Tibial artery (tissue), 4 donors: ENCODE measurements around the gene TMBIM6.

ENCODE experiments used
- DNase-seq, 2 donors: peaks; one replicate each; pipeline ENCODE4 v3.0.0-alpha.2; 2019
- H3K27ac ChIP-seq, 2 donors: fragments of 200-600 bp; sonication (generic) in 1 of 2; 1 replicate in 1 of 2; 2 replicates in 1 of 2; pipeline ENCODE4 v1.5.1; 2018 to 2019; ENCODE audit warnings: mild to moderate bottlenecking in 1 of 2
- H3K27me3 ChIP-seq, 2 donors: fragments of 200-600 bp; sonication (generic) in 1 of 2; one replicate each; pipeline versions ENCODE4 v1.5.1 to v1.6.0; 2016 to 2019
- H3K36me3 ChIP-seq, 3 donors: fragments of 200-600 bp; sonication (generic) in 2 of 3; one replicate each; pipeline ENCODE4 v1.5.1; 2016 to 2019; ENCODE audit warnings: mild to moderate bottlenecking in 2 of 3
- H3K4me1 ChIP-seq, 4 donors: fragments of 200-600 bp; sonication (generic) in 2 of 4; 1 replicate in 3 of 4; 2 replicates in 1 of 4; pipeline ENCODE4 v1.5.1; 2016 to 2019
- H3K4me3 ChIP-seq, 2 donors: fragments of 200-600 bp; sonication (generic) in 1 of 2; 1 replicate in 1 of 2; 2 replicates in 1 of 2; pipeline ENCODE4 v1.5.1; 2018 to 2019; ENCODE audit warnings: mild to moderate bottlenecking in 2 of 2
- H3K9me3 ChIP-seq, 3 donors: fragments of 200-600 bp; sonication (generic) in 1 of 3; one replicate each; pipeline ENCODE4 v1.5.1; 2016 to 2019
- intact Hi-C: fragments of 100-400 bp; cut with DNase I; formaldehyde crosslinking; loops from one replicate; pipeline ENCODE4 v1.15.0; 2023; ENCODE audit warnings: low total_unique reads
- TF ChIP-seq, protein P1 (sequence below), 2 experiments: fragments of 200-600 bp in 1 of 2; fragments of 450-650 bp in 1 of 2; IDR thresholded peaks; one replicate each; pipeline ENCODE4 v1.5.1; 2017 to 2019; ENCODE audit warnings: antibody characterized with exemption in 2 of 2, mild to moderate bottlenecking in 1 of 2, moderate library complexity in 1 of 2

Gene TMBIM6

DNA sequence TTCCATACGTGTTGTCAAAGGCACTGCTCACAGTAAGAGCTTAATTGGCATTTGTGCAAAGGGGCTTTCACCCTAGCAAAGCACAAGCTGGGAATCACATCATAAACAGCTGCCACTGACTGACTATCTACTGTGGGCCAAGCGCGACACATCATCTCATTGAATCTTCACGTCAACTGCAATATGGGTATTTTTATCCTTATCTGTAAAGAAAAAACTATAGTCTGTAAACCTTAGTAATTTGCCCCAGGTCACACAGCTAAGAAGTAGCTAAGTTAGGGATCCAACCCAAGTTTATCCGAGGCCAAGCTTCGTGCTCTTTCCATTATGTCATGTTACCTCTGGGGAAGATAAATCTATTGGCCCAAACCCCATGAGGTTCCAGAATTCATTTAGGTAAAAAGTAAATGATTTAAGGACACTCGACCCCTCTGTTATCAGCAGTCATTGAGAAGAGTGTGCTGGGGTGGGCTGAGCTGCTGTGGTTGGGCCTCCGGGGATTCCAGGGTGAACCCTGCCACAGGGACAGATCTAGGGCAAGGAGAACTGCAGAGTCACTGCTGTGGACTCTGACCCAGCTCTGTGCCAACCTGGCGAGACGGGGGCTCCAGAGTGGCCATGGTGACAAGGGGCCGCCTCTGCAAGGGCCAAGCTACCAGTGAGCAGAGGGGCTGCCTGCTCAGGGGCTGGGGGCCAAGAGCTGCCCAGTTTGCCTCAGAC lies 59.2 kb downstream of the TMBIM6 start:
- no peak overlapping the region for H3K27ac ChIP-seq
- TF ChIP-seq, protein P1, sequence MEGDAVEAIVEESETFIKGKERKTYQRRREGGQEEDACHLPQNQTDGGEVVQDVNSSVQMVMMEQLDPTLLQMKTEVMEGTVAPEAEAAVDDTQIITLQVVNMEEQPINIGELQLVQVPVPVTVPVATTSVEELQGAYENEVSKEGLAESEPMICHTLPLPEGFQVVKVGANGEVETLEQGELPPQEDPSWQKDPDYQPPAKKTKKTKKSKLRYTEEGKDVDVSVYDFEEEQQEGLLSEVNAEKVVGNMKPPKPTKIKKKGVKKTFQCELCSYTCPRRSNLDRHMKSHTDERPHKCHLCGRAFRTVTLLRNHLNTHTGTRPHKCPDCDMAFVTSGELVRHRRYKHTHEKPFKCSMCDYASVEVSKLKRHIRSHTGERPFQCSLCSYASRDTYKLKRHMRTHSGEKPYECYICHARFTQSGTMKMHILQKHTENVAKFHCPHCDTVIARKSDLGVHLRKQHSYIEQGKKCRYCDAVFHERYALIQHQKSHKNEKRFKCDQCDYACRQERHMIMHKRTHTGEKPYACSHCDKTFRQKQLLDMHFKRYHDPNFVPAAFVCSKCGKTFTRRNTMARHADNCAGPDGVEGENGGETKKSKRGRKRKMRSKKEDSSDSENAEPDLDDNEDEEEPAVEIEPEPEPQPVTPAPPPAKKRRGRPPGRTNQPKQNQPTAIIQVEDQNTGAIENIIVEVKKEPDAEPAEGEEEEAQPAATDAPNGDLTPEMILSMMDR (IDR thresholded peaks at IDR 0.05) = no peak
- H3K27me3 ChIP-seq = no peaks in the 10 kb centered on the region
- intact Hi-C loops = no loop called here
- H3K4me1 ChIP-seq = no peaks in the 10 kb centered on the region
- no peak overlapping the region for H3K4me3 ChIP-seq
- no peak for DNase-seq
- H3K9me3 ChIP-seq = no peaks in the 10 kb centered on the region
- H3K36me3 ChIP-seq = peaks cover 64 to 100% (median 93%) of the 10 kb centered on the region in 3 donors

DNA sequence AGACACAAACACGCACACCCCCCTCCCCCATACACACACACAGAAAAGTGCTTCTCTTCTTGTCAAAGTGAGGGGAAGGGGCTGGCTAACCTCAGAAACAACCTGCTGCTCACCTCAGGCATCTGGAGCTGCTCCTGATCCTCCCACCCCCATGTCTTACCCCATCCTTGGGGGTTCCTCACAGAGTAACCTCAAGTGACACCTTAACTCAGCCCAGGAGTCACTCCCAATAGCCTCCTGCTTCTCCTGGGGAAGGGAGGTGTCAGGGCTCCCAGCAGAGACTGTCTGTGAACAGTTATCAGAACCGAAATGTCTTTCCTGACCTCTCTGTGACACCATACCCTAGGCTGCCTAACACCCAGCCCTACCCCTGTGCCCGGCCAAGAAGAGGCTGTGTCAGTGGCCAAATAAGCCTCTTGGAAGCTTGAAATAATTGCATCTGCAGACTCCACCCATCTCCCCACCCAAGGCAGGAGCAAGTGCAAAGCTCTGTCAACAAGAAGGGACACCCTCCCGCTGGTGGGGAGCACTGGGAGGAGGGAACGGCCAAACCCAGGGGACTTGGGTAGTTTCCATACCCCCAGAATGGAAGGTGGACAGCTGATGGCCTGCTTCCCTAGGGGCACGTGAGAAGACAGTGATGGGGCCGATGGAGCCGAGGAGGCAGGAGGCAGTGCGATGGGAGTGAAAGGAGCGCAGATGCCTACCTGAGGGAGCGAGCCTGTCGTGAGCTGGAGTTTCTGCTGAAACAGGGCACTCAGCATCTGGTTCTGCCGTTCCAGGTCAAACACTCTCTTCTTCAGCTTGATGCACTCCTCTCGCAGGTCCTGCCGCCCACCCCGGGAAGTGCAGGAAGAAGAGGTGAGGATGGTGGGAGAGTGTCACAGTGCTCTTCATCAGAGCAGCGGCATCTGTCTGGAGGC lies 60.0 kb downstream of the TMBIM6 start:
- Histone ChIP-seq H3K9me3 (no peaks in the 10 kb centered on the region), H3K4me3 (no peak overlapping the region), H3K4me1 (no peaks in the 10 kb centered on the region), H3K36me3 (peaks cover 68 to 100% (median 96%) of the 10 kb centered on the region in 3 donors), H3K27ac (no peak overlapping the region), H3K27me3 (no peaks in the 10 kb centered on the region)
- intact Hi-C loops = no loop called here
- no peak for DNase-seq
- TF ChIP-seq, protein P1 (IDR thresholded peaks at IDR 0.05) = no peak

DNA sequence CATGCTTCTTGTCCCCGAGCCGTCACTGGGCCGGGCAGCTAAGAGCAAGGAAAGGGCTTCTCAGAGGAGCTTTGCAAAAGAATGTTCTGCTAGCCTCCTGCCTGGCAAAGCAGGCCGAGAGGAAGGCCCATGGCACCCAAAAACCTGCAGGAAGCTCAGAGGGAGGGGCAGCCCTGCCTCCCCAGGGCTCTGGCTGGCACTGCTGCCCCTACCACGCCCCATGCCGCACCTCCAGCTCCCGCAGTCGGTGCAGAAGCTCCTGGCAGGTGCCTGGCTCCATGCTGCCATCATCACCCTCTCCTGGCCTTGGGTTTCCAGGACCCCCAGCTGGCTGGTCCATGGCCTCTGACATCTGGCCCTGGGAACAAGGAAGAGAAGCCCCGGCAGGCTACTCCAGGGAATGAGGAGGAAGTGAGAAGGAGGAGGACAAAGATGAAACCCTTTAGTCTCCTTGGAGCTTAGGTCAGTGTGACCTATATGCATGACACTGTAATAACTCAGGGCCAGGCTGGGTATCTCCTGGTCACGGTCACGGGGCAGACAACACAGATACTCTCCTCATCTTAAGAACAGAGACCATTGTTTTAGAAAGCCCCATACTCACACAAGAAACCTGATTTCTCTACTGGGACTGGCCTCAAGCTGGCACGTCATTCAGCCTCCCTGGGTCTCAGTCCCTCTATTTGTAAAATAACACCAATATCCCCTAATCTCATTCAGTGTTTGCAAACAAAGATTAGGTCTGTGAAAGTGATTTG lies 62.5 kb downstream of the TMBIM6 start:
- Histone ChIP-seq H3K4me1 (peaks cover 0 to 11% (median 9%) of the 10 kb centered on the region in 4 donors), H3K27ac (no peak overlapping the region), H3K9me3 (no peaks in the 10 kb centered on the region), H3K36me3 (peaks cover 56 to 82% (median 78%) of the 10 kb centered on the region in 3 donors), H3K4me3 (no peak overlapping the region), H3K27me3 (no peaks in the 10 kb centered on the region)
- DNase-seq = no peak
- intact Hi-C loops = no loop called here
- TF ChIP-seq, protein P1 (IDR thresholded peaks at IDR 0.05) = no peak

DNA sequence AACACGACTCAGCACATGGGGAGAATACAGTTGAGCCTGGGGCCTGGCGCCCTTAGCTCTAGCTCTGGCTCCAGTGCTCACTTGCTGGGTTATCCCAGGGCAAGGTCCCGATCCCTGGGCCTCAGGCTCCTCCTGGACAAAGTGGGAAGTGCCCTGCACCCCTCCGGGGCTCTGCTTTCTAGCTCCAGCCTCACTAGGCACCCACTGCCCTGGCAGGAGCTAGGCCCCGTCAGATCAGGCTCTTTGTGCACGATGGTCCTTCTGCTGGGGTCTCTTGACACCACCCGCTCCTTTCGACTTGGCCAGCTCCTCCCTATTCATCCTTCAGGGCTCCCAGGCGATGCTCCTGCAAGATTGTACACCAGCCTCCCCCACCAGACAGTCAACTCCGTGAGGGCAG lies 63.5 kb downstream of the TMBIM6 start:
- Histone ChIP-seq H3K4me1 (peaks cover 0 to 20% (median 18%) of the 10 kb centered on the region in 4 donors), H3K27me3 (no peaks in the 10 kb centered on the region), H3K27ac (no peak overlapping the region), H3K36me3 (peaks cover 49 to 72% (median 70%) of the 10 kb centered on the region in 3 donors), H3K9me3 (no peaks in the 10 kb centered on the region), H3K4me3 (no peak overlapping the region)
- intact Hi-C loops = no loop called here
- DNase-seq = no peak
- TF ChIP-seq, protein P1 (IDR thresholded peaks at IDR 0.05) = no peak

DNA sequence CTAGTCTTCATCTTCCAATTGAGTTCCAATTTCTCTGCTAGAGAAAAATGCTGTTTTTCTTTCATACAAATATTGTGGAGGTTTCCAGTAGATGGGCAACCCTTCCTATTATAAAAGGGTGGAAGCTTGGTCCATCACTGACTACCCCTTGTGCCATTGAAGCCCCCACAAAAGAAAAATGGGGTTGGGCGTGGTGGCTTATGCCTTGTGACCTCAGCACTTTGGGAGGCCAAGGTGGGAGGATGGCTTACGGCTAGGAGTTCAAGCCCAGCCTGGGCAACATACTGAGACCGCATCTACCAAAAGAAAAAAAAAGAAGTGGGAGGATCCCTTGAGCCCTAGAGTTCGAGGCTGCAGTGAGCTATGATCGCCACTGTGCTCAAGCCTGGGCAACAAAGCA lies 64.1 kb downstream of the TMBIM6 start:
- DNase-seq = no peak
- H3K36me3 ChIP-seq = peaks cover 43 to 66% (median 65%) of the 10 kb centered on the region in 3 donors
- H3K27me3 ChIP-seq = no peaks in the 10 kb centered on the region
- TF ChIP-seq, protein P1 (IDR thresholded peaks at IDR 0.05) = no peak
- H3K9me3 ChIP-seq = no peaks in the 10 kb centered on the region
- intact Hi-C loops = no loop called here
- H3K4me3 ChIP-seq = no peak overlapping the region
- no peak overlapping the region for H3K27ac ChIP-seq
- H3K4me1 ChIP-seq = peaks cover 0 to 26% (median 23%) of the 10 kb centered on the region in 4 donors
